HG03045 (cell line): Measurements from ENCODE around the gene SELE.
"Not testable (repeated sequence)": the region's sequence is repeated elsewhere in the genome, so short reads cannot be mapped to it uniquely, and the experiment has no call there.

Experiments
- ATAC-seq: cut with Tn5 transposase; IDR thresholded peaks from one replicate; pipeline ENCODE4 v1.9.1; 2021; ENCODE audit warnings: mild to moderate bottlenecking, moderate library complexity; ENCODE audit not compliant: unreplicated experiment

SELE gene

GRCh38 chr1:169683661-169684060 lies 50.2 kb downstream of the SELE start:
- ATAC-seq = no peak

- ATAC-seq = not testable (repeated sequence)
These were observed 50.7 kb downstream of the SELE start for GRCh38 chr1:169683168-169683567.

- ATAC-seq = no peak
These were observed 51.8 kb downstream of the SELE start for GRCh38 chr1:169682071-169682470.

GRCh38 chr1:169681140-169681539 lies 52.7 kb downstream of the SELE start:
- ATAC-seq = no peak

GRCh38 chr1:169680377-169681019 lies 53.4 kb downstream of the SELE start:
- no peak for ATAC-seq

GRCh38 chr1:169679692-169680091 lies 54.2 kb downstream of the SELE start:
- no peak for ATAC-seq

- ATAC-seq = no peak
These were observed 57.9 kb downstream of the SELE start for GRCh38 chr1:169676001-169676400.
